GM13976 (cell line): ENCODE results near the gene HOPX.
"Not testable (repeated sequence)": the region's sequence is repeated elsewhere in the genome, so short reads cannot be mapped to it uniquely, and the experiment has no call there.

Experiments
- DNase-seq: peaks from one replicate; pipeline ENCODE4 v3.0.0; 2012; ENCODE audit warnings: low spot score
- CTCF ChIP-seq: IDR thresholded peaks from 2 replicates; pipeline ENCODE4 v1.5.1; 2012; ENCODE audit warnings: borderline replicate concordance, mild to moderate bottlenecking; ENCODE audit not compliant: insufficient read depth; ENCODE audit errors: extremely low read depth, missing control alignments, control extremely low read depth
- in situ Hi-C: fragments of 300-500 bp; cut with MboI; formaldehyde crosslinking; loops from one replicate; pipeline ENCODE4 v1.12.0; 2022; ENCODE audit warnings: low sequenced_read_pairs, mixed read lengths, inconsistent platforms; ENCODE audit not compliant: unreplicated experiment

HOPX gene

GRCh38 chr4:56681158-56681852 is at the start of gene HOPX:
TSS of gene HOPX (minus strand) at chr4:56681296. CDS start at chr4:56657816, 23,480 bp downstream.
- in situ Hi-C loops, result no loop called here
- peak; percentile 40 for DNase-seq
- no peak for TF ChIP-seq CTCF

GRCh38 chr4:56730097-56730496 is 49.0 kb upstream of the HOPX start:
- TF ChIP-seq CTCF, result no peak
- no peak for DNase-seq
- in situ Hi-C loops, result no loop called here

- TF ChIP-seq CTCF, result no peak
- in situ Hi-C loops, result no loop called here
- no peak for DNase-seq
Measured at GRCh38 chr4:56728512-56728911, 47.4 kb upstream of the HOPX start.

- no peak for TF ChIP-seq CTCF
- in situ Hi-C loops, result no loop called here
- no peak for DNase-seq
Measured at GRCh38 chr4:56727150-56727549, 46.1 kb upstream of the HOPX start.

GRCh38 chr4:56726593-56726992 is 45.5 kb upstream of the HOPX start:
- DNase-seq, in situ Hi-C loops: not testable (repeated sequence)

GRCh38 chr4:56723659-56724230 is 42.6 kb upstream of the HOPX start:
- no peak for DNase-seq
- no peak for TF ChIP-seq CTCF
- in situ Hi-C loops, result no loop called here

- in situ Hi-C loops, result no loop called here
- TF ChIP-seq CTCF, result no peak
Measured at GRCh38 chr4:56723201-56723605, 42.1 kb upstream of the HOPX start.

More at GRCh38 chr4:56723201-56723605, 42.1 kb upstream of the HOPX start:
- DNase-seq, result no peak
